DOHH2 (cell line): Measurements from ENCODE around the gene JPH2.
A peak's percentile ranks its signal among the peaks of the same experiment; 100 is the strongest.

Experiments used
- H3F3A ChIP-seq: fragments of 200-600 bp; sonication (generic), shearing (Covaris generic); 2 replicates; pipeline ENCODE4 v1.6.0; 2016; ENCODE audit warnings: antibody characterized with exemption, mild to moderate bottlenecking; ENCODE audit not compliant: control insufficient read depth, insufficient read depth
- H3K27ac ChIP-seq: fragments of 200-600 bp; sonication (generic); 2 replicates; pipeline ENCODE4 v1.5.1; 2014; ENCODE audit warnings: low read depth, mild to moderate bottlenecking, low read length, moderate library complexity
- H3K27me3 ChIP-seq: fragments of 200-600 bp; sonication (generic); 2 replicates; pipeline ENCODE4 v1.6.1; 2014; ENCODE audit warnings: mild to moderate bottlenecking, low read length, mixed read lengths; ENCODE audit not compliant: control insufficient read depth
- H3K36me3 ChIP-seq: fragments of 200-600 bp; sonication (generic); 2 replicates; pipeline ENCODE4 v1.6.1; 2014; ENCODE audit warnings: mild to moderate bottlenecking, low read length, moderate library complexity, mixed read lengths; ENCODE audit not compliant: control insufficient read depth
- H3K4me1 ChIP-seq: fragments of 200-600 bp; sonication (generic); 2 replicates; pipeline ENCODE4 v1.6.1; 2014; ENCODE audit warnings: mild to moderate bottlenecking, low read length, mixed read lengths; ENCODE audit not compliant: control insufficient read depth
- H3K4me2 ChIP-seq: fragments of 200-600 bp; sonication (generic); 2 replicates; pipeline ENCODE4 v1.6.0; 2014; ENCODE audit warnings: mild to moderate bottlenecking, low read length, moderate library complexity
- H3K4me3 ChIP-seq: fragments of 200-600 bp; sonication (generic); 2 replicates; pipeline ENCODE4 v1.5.1; 2014; ENCODE audit warnings: mild to moderate bottlenecking, low read length, mixed read lengths
- H3K79me2 ChIP-seq: fragments of 200-600 bp; sonication (generic); 2 replicates; pipeline ENCODE4 v1.6.1; 2014; ENCODE audit warnings: mild to moderate bottlenecking, low read length, mixed read lengths; ENCODE audit not compliant: control insufficient read depth
- H3K9me2 ChIP-seq: fragments of 200-600 bp; sonication (generic); replicated peaks from 2 replicates; pipeline ENCODE4 v1.6.1; 2014; ENCODE audit warnings: mild to moderate bottlenecking, low read length, mixed read lengths; ENCODE audit not compliant: control insufficient read depth
- H3K9me3 ChIP-seq: fragments of 200-600 bp; sonication (generic); 2 replicates; pipeline ENCODE4 v1.6.1; 2014; ENCODE audit warnings: antibody characterized with exemption, low read length, mixed read lengths; ENCODE audit not compliant: control insufficient read depth, insufficient read depth
- H4K20me1 ChIP-seq: fragments of 200-600 bp; sonication (generic); 2 replicates; pipeline ENCODE4 v1.6.0; 2014; ENCODE audit warnings: low read depth, mild to moderate bottlenecking, antibody characterized with exemption, low read length, moderate library complexity; ENCODE audit not compliant: control insufficient read depth, insufficient read depth
- CTCF ChIP-seq: fragments of 200-600 bp; sonication (generic); IDR thresholded peaks from one replicate; pipeline ENCODE4 v1.5.1; 2014; ENCODE audit warnings: antibody characterized with exemption, mild to moderate bottlenecking, low read depth, low read length; ENCODE audit not compliant: poor library complexity, severe bottlenecking
- EZH2phosphoT487 ChIP-seq: fragments of 200-600 bp; sonication (generic); IDR thresholded peaks from 2 replicates; pipeline ENCODE4 v1.6.1; 2017; ENCODE audit warnings: borderline replicate concordance, mild to moderate bottlenecking, antibody characterized with exemption, low read length, moderate library complexity, mixed read lengths

The JPH2 gene

GRCh38 chr20:44219791-44220190 lies 32.8 kb upstream of the JPH2 start:
- Histone ChIP-seq H3K27me3 (0 out of 2 replicates have a peak, but pooled peaks cover 4% of the 10 kb centered on the region), H3K4me3 (no peak overlapping the region), H3F3A (0 out of 2 replicates have a peak, but pooled peaks cover 2% of the 10 kb centered on the region), H3K4me1 (peaks cover 18% of the 10 kb centered on the region), H3K4me2 (no peak overlapping the region), H4K20me1 (no peaks in the 10 kb centered on the region), H3K27ac (no peak overlapping the region), H3K9me2 (no peaks in the 10 kb centered on the region), H3K36me3 (no peaks in the 10 kb centered on the region), H3K79me2 (no peaks in the 10 kb centered on the region), H3K9me3 (no peaks in the 10 kb centered on the region)
- TF ChIP-seq EZH2phosphoT487 (no peak), CTCF (no peak)

GRCh38 chr20:44219170-44219730 lies 32.3 kb upstream of the JPH2 start:
- Histone ChIP-seq H3K4me1 (peaks cover 18% of the 10 kb centered on the region), H3K27ac (no peak overlapping the region), H3K36me3 (no peaks in the 10 kb centered on the region)

GRCh38 chr20:44218446-44218845 lies 31.5 kb upstream of the JPH2 start:
- H4K20me1 ChIP-seq = no peaks in the 10 kb centered on the region
- peaks cover 18% of the 10 kb centered on the region for H3K4me1 ChIP-seq
- 0 out of 2 replicates have a peak, but pooled peaks cover 2% of the 10 kb centered on the region for H3F3A ChIP-seq
- H3K27ac ChIP-seq = no peak overlapping the region
- H3K9me2 ChIP-seq = no peaks in the 10 kb centered on the region
- no peaks in the 10 kb centered on the region for H3K79me2 ChIP-seq
- no peak for TF ChIP-seq CTCF
- TF ChIP-seq EZH2phosphoT487 = no peak
- H3K4me3 ChIP-seq = no peak overlapping the region
- H3K9me3 ChIP-seq = no peaks in the 10 kb centered on the region
- peak overlapping the region; percentile 13 for H3K4me2 ChIP-seq
- 0 out of 2 replicates have a peak, but pooled peaks cover 4% of the 10 kb centered on the region for H3K27me3 ChIP-seq
- no peaks in the 10 kb centered on the region for H3K36me3 ChIP-seq

More at GRCh38 chr20:44219170-44219730, 32.3 kb upstream of the JPH2 start:
- no peaks in the 10 kb centered on the region for H4K20me1 ChIP-seq
- H3K79me2 ChIP-seq = no peaks in the 10 kb centered on the region
- H3K9me2 ChIP-seq = no peaks in the 10 kb centered on the region
- no peak for TF ChIP-seq CTCF
- no peak for TF ChIP-seq EZH2phosphoT487
- 0 out of 2 replicates have a peak, but pooled peaks cover 2% of the 10 kb centered on the region for H3F3A ChIP-seq
- no peak overlapping the region for H3K4me3 ChIP-seq
- 0 out of 2 replicates have a peak, but pooled peaks cover 4% of the 10 kb centered on the region for H3K27me3 ChIP-seq
- no peaks in the 10 kb centered on the region for H3K9me3 ChIP-seq
- no peak overlapping the region for H3K4me2 ChIP-seq
